ENCODE data around the gene TMEM231.

Gene TMEM231

GRCh38 chr16:75537776-75538175, 18.3 kb downstream of the TMEM231 start:
- Histone ChIP-seq H3K27me3 (replicated peaks; ENCODE audit: control insufficient read depth, insufficient read depth, low read length) (no peaks in the 10 kb centered on the region), H3K4me3 (replicated peaks; ENCODE audit: low read depth, low read length) (no peak overlapping the region), H3K36me3 (ENCODE audit: control insufficient read depth, insufficient read depth, low read length) (no peaks in the 10 kb centered on the region)
- no peak for TF ChIP-seq CTCF (IDR thresholded peaks at IDR 0.05; ENCODE audit: insufficient read depth, low read length, poor library complexity, severe bottlenecking)
- no peak for DNase-seq (ENCODE audit: extremely low read depth, insufficient read length)

- H3K36me3 ChIP-seq (ENCODE audit: control insufficient read depth, insufficient read depth, low read length) = no peaks in the 10 kb centered on the region
- no peak within 1 kb of the TSS for H3K4me3 ChIP-seq (replicated peaks; ENCODE audit: low read depth, low read length)
- no peak for TF ChIP-seq CTCF (IDR thresholded peaks at IDR 0.05; ENCODE audit: insufficient read depth, low read length, poor library complexity, severe bottlenecking)
- DNase-seq (ENCODE audit: extremely low read depth, insufficient read length) = no peak
- no peaks in the 10 kb centered on the region for H3K27me3 ChIP-seq (replicated peaks; ENCODE audit: control insufficient read depth, insufficient read depth, low read length)
Measured at GRCh38 chr16:75535901-75536300, 20.2 kb downstream of the TMEM231 start, which contains the start of gene CHST5. Gene CHST5, minus strand, starts transcription at chr16:75536108. Its CDS starts 5,724 bp downstream, at chr16:75530384.

GRCh38 chr16:75535211-75535843, 20.7 kb downstream of the TMEM231 start:
- no peaks in the 10 kb centered on the region for H3K27me3 ChIP-seq (replicated peaks; ENCODE audit: control insufficient read depth, insufficient read depth, low read length)
- TF ChIP-seq CTCF (IDR thresholded peaks at IDR 0.05; ENCODE audit: insufficient read depth, low read length, poor library complexity, severe bottlenecking) = no peak
- no peak for DNase-seq (ENCODE audit: extremely low read depth, insufficient read length)
- H3K4me3 ChIP-seq (replicated peaks; ENCODE audit: low read depth, low read length) = no peak overlapping the region
- no peaks in the 10 kb centered on the region for H3K36me3 ChIP-seq (ENCODE audit: control insufficient read depth, insufficient read depth, low read length)

GRCh38 chr16:75534560-75535205, 21.4 kb downstream of the TMEM231 start:
- Histone ChIP-seq H3K36me3 (ENCODE audit: control insufficient read depth, insufficient read depth, low read length) (no peaks in the 10 kb centered on the region), H3K4me3 (replicated peaks; ENCODE audit: low read depth, low read length) (no peak overlapping the region), H3K27me3 (replicated peaks; ENCODE audit: control insufficient read depth, insufficient read depth, low read length) (no peaks in the 10 kb centered on the region)
- no peak for TF ChIP-seq CTCF (IDR thresholded peaks at IDR 0.05; ENCODE audit: insufficient read depth, low read length, poor library complexity, severe bottlenecking)
- DNase-seq (ENCODE audit: extremely low read depth, insufficient read length) = no peak

GRCh38 chr16:75532791-75533190, 23.3 kb downstream of the TMEM231 start:
- H3K4me3 ChIP-seq (replicated peaks; ENCODE audit: low read depth, low read length) = no peak overlapping the region
- H3K36me3 ChIP-seq (ENCODE audit: control insufficient read depth, insufficient read depth, low read length) = no peaks in the 10 kb centered on the region
- no peak for DNase-seq (ENCODE audit: extremely low read depth, insufficient read length)
- TF ChIP-seq CTCF (IDR thresholded peaks at IDR 0.05; ENCODE audit: insufficient read depth, low read length, poor library complexity, severe bottlenecking) = no peak
- H3K27me3 ChIP-seq (replicated peaks; ENCODE audit: control insufficient read depth, insufficient read depth, low read length) = no peaks in the 10 kb centered on the region
